Urothelium cell line (cell line): ENCODE data around the gene ATP1A2.
A peak's percentile ranks its signal among the peaks of the same experiment; 100 is the strongest.

Experiments
- DNase-seq: peaks from one replicate; pipeline ENCODE4 v3.0.0; 2011; ENCODE audit warnings: low spot score, mixed read lengths
- FAIRE-seq: peaks from 2 replicates; lab custom pipeline; 2011; peaks lifted over from hg19 to GRCh38; lab: Jason Lieb, UNC

The ATP1A2 gene

DNA sequence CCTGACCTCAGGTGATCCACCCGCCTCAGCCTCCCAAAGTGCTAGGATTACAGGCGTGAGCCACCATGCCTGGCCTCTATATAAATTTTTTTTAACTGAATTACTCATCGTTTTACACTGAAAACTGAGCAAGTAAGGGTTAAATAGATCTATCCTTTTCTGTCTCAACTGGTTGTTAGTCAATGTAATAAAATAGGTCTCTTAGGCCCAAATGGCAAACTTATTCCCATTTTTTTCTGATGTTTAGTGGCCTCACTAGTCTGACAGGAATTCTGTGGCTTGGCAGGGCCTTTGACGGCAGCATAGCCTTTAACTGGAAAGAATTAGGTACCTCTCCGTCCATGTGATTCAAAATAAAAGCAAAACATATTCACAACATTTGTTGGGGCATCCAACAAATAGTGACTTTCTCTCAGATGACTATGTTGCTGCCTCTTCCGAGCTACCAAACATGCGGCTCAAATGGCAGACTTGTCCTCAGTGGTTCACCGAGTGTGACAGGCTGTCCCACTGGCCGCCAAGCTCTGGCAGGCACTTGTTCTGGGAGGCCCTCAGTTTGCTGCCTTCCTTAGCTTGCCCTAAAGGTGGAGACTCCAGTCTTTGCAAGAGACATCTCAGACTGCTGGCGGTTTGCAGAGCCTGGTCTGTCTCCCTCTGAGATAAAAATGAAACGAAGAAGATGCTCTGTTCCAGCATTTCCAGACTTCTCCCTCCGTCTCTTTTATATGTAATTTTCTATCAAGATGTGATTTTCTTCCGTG lies 53.2 kb downstream of the ATP1A2 start:
- no peak for FAIRE-seq
- DNase-seq, result no peak

DNA sequence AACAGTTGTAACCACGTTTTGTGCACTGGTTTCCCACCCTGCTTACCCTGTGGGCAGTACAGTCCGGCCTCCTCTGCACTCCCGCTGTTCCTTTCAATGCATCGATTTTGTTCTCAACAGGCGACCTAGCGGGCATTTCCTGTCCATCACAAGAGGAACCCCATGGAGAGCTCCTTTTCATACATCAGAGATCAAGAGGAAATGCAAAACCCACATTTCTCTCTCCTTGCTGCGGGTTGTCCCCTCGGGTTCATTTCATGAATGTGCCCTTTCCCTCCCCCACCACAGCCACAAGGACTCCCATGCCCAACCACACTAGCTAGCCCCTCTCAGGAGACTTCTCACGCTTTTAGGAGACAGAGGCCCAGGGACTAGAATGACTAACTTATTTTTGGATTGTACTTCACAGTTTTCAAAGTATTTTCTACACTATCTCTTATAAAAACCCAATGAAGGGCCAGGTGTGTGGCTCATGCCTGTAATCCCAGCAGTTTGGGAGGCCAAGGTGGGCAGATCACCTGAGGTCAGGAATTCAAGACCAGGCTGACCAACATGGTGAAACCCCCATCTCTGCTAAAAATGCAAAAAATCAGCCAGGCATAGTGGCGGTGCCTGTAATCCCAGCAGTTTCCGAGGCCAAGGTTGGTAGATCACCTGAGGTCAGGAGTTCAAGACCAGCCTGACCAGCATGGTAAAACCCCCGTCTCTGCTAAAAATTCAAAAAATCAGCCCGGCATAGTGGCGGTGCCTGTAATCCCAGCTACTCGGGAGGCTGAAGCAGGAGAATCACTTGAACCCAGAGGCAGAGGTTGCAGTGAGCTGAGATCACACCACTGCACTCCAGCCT lies 54.2 kb downstream of the ATP1A2 start:
- FAIRE-seq, result no peak

DNA sequence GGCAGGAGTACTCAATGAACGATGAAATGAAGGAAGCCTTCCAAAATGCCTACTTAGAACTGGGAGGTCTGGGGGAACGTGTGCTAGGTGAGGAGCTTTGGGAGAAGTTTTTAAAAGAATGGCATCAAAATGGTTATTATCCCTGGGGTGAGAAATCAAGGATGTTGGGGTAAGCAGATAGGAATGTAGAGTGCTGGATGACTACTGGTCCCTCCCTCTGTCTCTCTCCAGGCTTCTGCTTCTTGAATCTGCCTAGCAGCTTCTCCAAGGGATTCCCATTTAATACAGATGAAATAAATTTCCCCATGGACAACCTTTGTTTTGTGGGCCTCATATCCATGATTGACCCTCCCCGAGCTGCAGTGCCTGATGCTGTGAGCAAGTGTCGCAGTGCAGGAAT lies 55.8 kb downstream of the ATP1A2 start:
- FAIRE-seq (no peak), DNase-seq (no peak)

More for the DNA sequence above, 54.2 kb downstream of the ATP1A2 start:
- no peak for DNase-seq

DNA sequence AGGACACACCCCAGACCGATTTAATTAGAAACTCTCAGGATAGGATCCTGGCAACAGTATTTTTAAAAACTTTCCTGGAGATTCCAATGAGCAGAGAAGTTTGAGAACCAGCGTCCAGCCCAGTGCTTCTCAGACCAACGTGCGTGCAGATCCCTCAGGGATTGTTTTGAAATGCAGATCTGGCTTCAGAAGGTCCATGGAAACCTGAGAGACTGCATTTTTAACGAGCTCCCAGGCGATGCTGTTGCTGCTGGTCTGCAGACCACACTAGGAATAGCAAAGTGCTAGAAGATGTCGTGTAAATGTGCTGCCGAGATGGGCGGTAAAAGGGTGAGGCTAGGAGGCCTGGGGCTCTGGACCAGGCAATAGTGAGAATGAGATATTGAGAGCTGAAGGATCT lies 56.4 kb downstream of the ATP1A2 start:
- FAIRE-seq (no peak), DNase-seq (no peak)

DNA sequence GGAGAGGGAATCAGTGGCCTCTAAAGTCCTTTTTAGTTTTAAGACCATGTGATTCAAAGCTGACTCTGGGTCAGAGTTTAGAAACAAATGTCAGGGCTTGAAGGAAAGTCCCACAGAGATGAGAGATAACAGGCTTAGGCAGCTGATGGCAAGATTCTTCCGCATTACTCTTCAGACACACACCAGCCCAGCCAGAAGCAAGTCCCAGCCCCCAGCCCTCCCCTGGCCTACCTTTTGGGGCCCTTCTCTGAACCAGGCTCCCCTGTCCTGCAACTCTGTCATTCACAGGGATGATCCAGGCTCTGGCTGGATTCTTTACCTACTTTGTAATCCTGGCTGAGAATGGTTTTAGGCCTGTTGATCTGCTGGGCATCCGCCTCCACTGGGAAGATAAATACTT lies 61.7 kb downstream of the ATP1A2 start:
- DNase-seq (no peak), FAIRE-seq (no peak)

DNA sequence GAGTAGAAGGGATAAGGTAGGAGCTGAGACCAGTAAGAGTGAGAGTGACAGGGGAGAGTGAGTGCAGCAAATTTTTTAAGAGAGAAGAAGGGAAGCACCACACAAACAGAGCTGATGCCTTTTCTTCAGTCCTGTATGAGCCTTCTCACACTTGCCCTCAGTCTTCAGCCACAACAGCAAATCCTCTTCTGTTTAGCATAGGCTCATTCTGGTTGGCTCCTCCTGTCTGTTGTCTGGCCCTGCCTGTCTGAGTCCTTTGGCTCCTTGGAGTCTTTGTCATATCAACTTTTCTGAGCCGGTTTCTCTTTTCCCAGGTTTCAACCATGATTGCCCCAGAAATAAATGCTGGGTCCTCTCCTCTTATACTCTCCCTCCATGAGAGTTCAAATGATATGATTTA lies 62.1 kb downstream of the ATP1A2 start:
- FAIRE-seq (no peak), DNase-seq (no peak)

DNA sequence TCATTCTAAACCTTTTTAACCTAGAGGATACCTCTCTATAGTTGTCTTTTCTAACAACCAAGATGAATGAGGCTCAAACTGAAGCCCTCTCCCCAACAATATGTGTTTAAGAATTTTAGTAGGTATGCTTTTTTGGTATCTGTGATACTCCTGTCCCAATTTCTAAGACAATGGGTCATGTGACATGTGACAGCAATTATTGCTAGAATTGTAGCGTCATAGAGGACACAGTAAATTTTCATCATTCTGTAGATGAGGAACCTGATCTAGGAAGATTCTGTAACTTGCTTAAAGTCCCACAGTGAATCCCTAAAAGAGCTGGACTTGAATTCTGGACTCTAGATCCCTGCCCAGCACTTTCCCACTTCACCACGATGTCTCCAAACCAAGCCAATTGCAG lies 63.2 kb downstream of the ATP1A2 start:
- DNase-seq (no peak), FAIRE-seq (no peak)

DNA sequence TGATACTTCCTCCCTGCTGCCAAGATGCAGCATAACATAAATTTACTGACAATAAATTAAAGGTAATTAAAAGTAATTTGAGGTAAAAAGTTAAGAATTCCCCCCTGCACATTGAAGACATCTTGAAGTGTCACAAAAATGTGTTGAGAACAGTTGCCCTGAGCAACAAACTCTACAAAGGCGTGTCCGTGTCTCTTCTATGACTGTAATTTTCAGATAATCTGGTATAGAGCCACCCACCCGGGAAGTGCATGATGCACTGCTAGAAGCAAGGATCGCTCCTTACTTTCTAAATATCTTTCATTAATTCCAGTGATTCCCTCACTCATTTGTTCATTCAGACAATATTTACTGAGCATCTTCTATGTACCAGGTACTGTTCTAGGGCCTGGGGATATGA lies 63.8 kb downstream of the ATP1A2 start:
- no peak for DNase-seq
- no peak for FAIRE-seq

DNA sequence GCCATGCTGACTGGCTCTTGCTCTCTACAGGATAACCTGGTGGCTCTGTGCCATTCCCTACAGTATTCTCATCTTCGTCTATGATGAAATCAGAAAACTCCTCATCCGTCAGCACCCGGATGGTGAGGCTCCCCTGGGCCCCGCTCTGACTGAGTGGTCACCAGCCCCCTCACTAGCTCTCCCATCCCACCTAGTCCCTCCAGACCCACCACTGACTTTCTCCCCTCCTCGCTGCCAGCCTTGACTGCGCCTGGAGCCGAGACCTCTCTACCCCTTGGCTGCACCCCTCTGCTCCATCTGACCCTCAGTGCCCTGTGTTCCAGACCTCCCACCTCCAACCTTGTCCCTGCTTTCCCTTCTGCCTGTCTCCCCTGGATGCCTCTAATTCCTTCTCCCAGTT lies 70.7 kb downstream of the ATP1A2 start:
- no peak for DNase-seq
- no peak for FAIRE-seq

DNA sequence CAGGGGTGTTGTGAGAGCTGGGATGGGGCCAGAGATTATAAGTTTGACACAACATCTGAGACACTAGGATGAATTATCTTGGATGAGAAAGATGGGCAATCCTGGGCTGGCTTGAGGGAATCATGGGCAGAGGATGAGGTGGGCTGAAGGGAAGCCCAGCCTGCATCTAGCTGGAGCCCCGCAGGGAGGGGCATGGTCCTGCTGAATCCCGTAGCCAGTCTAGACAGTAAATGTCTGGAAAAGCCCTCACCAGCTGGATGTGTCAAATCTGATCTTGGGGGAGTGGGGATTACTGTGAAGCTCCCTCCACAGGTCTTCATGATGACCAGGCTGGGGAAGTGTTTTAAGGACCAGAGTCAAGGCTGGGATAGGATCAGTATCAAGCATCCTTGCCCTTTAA lies 71.2 kb downstream of the ATP1A2 start:
- DNase-seq, result no peak
- FAIRE-seq, result no peak

DNA sequence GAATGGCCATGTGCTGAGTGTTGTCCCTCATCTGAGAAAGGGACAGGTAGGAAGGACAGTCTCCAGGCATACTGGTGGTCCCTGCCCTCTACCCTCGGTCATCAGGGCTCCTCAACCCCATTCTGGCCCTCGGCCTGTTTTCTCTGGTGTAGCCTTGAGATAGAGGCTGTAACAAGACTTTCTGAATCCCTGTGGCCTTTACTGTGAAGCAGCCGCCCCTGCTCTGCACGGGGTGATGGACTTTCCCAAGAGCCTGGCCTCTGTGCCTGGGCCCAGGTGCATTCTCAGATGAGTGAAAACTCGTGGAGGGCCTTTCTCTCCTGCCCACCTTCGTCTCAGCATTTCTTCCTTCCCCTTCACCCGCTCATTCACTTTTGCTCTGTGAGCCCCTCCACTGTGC lies 71.8 kb downstream of the ATP1A2 start:
- FAIRE-seq, result no peak
- no peak for DNase-seq

DNA sequence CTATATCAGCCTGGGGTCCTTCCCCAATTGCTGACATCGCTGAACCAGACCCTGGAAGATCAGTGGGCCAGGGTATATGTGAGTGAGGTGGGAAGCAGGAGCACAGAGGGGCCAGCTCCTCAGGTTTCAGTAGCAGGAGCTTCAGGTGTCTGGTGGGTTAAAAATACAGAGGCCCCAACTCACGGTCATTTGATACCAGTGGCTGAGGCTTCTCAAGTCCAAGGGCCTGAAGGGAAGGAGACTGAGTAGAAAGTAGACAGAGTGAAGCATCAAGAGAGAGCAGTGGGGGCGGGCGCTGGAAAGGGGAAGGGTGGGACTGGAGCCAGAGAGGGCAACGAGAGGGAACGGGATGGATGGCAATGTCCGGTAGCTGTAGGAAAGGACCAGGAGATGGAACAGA lies 72.8 kb downstream of the ATP1A2 start:
- FAIRE-seq (no peak), DNase-seq (no peak)

DNA sequence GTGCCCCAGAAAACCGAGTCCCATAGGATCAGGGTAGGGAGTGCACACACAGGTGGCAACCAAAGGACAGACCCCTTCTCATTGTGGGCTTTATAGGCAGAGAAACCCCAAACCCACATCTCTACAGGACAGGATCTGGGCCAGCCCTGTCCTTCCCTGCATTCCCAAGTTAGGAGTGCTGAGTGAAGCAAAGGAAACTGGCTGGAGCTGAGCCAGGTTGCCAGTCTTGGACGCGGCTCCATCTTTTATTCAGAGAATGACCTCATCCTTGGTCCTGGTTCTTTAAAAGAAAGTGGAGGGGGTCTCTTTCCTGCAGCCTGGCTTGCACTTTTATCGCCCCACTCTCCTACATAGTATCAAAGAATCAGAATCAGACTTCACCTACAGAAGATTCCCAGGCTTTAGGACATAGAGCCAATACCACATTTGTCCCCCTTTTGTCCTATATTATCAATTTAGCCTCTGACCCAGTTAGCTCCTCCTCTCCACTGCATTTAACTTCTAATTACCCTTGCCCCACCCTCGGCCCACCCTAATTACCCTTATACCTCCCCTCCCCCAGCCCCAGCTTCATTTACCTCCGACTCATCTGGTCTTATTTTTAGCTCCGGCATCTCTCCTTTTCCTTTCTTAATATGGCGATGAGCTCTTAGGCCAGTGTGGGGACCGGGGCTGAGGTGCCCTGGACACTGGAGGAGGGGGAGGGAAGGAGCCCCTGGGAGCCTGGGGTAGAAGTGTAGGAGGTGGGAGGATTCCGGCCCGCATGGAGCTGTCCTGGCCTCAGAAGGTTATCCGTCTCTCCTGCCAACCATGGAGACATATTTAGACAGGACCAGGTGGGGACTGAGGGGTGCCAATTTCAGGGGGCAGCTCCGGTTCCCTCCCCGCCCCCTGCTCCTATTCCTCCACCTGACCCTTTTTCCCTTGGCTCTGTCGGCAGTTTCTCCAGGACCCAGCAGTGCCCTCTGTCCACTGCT lies 74.4 kb downstream of the ATP1A2 start, which contains the start of gene CASQ1:
Gene CASQ1 (plus strand): TSS at position 927 of the 977 bp plus-strand sequence. CDS start 177 bp downstream, outside the sequence.
- DNase-seq (peak; percentile 71), FAIRE-seq (no peak)

DNA sequence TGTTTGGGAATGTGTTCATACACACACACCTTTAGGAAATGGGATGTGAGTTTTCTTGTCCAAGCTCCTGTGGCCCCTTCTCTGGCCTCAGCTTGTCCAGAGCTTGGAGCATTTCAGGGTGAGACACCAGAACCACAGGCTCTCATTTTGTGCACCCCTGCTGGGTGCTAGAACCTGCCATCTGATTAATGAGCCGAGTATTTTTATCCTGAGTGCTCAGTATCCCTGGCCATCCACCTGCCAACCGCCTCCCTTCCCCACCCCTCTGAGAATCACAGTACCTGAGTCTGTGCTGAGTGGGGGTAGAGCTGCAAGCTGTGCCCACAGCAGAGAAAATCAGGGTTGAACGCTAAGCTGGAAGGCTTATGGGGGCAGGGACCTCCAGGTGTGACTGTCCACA lies 76.2 kb downstream of the ATP1A2 start:
- FAIRE-seq (no peak), DNase-seq (no peak)

DNA sequence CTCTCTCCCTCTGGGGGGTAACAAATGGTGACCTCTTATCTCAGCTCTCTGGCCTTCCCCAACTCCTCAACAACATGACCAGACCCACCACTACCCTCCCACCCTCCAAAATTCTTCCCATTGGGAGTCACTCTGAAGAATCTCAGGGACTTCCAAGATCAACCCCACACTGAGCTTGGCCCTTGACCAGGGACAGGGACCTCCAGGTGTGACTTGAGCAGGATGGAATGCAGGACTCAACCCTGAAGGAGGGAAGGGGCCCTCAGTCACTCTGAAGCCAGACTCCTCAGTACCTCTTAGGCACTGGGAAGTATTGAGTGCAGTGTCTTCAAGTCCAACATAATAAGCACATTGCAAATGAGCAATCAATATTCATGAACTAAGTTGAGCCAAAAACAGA lies 76.7 kb downstream of the ATP1A2 start:
- DNase-seq (no peak), FAIRE-seq (no peak)
